Heart right ventricle (tissue), 16 donors: ENCODE data around the gene FCHO2. TPM values are rescaled to one million over a fixed set of nuclear protein-coding genes. Genes with fewer than 3 reads are reported as not detected.
"Not testable (repeated sequence)": the region's sequence is repeated elsewhere in the genome, so short reads cannot be mapped to it uniquely, and the experiment has no call there.

Experiments used
- ATAC-seq, 8 donors: fragments of 200-7000 bp; cut with Tn5 transposase; one replicate each; pipeline ENCODE4 v1.9.1; 2020; ENCODE audit warnings: mild to moderate bottlenecking in 8 of 8, moderate library complexity in 8 of 8, moderate number of reproducible peaks in 1 of 8
- DNase-seq, 2 donors: peaks; one replicate each; pipeline ENCODE4 v3.0.0-alpha.2; 2020
- H3K27ac ChIP-seq, 10 donors: fragments of 200-600 bp; sonication (generic) in 2 of 10; one replicate each; pipeline versions ENCODE4 v1.5.0 to v1.8.0; 2020 to 2022; ENCODE audit warnings: mild to moderate bottlenecking in 3 of 10
- H3K27me3 ChIP-seq, 7 donors: fragments of 200-600 bp; one replicate each; pipeline ENCODE4 v1.8.0; 2021 to 2022; ENCODE audit warnings: mild to moderate bottlenecking in 2 of 7
- H3K36me3 ChIP-seq, 9 donors: fragments of 200-600 bp; sonication (generic) in 1 of 9; one replicate each; pipeline versions ENCODE4 v1.5.0 to v1.8.0; 2020 to 2022; ENCODE audit warnings: mild to moderate bottlenecking in 2 of 9
- H3K4me1 ChIP-seq, 9 donors: fragments of 200-600 bp; sonication (generic) in 1 of 9; one replicate each; pipeline versions ENCODE4 v1.5.0 to v1.8.0; 2020 to 2022; ENCODE audit warnings: mild to moderate bottlenecking in 4 of 9
- H3K4me3 ChIP-seq, 10 donors: fragments of 200-600 bp; sonication (generic) in 2 of 10; one replicate each; pipeline versions ENCODE4 v1.5.0 to v1.8.0; 2020 to 2022; ENCODE audit warnings: mild to moderate bottlenecking in 7 of 10, moderate library complexity in 2 of 10
- H3K9me3 ChIP-seq, 11 donors: fragments of 200-600 bp in 10 of 11; sonication (generic) in 2 of 11; one replicate each; pipeline versions ENCODE4 v1.5.0 to v1.8.0; 2013 to 2022; ENCODE audit warnings: mild to moderate bottlenecking in 2 of 11, control low read depth in 1 of 11, moderate library complexity in 1 of 11
- WGBS, 2 donors: extraction: QIAGEN DNeasy Blood & Tissue Kit; methylation state at CpG; one replicate each; pipeline ENCODE4 v1.1.7; 2013; ENCODE audit warnings: inconsistent platforms in 1 of 2; 5-methylcytosine and 5-hydroxymethylcytosine counted together
- intact Hi-C, 10 donors: fragments of 100-400 bp; cut with DNase I; formaldehyde crosslinking; loops; one replicate each; pipeline versions ENCODE4 v1.11.1 to v1.14.2; 2022
- polyA plus RNA-seq, 2 donors: library from polyadenylated mRNA; stranded (reverse); fragments of 200-250 nt; gene quantifications; one replicate each; pipeline ENCODE4 v1.2.3, GENCODE V29; 2013
- total RNA-seq, 10 donors: library from RNA; stranded (reverse); fragmentation: NEBNext Ultra II Directional in 3 of 10; extraction: Animal tissue kit (Norgen Biotek cat#: 25700) in 3 of 10; gene quantifications; one replicate each; pipeline versions ENCODE4 v1.2.1 to v1.2.4, GENCODE V29; 2021 to 2023
- TF ChIP-seq, protein P1 (sequence below), 9 donors: fragments of 200-600 bp; sonication (generic) in 2 of 9; IDR thresholded peaks; one replicate each; pipeline versions ENCODE4 v1.5.0 to v1.8.0; 2021 to 2022; ENCODE audit warnings: antibody characterized with exemption in 9 of 9, mild to moderate bottlenecking in 5 of 9, moderate library complexity in 1 of 9
- donor health status: Arrhythmogenic right ventricular cardiomyopathy.
- donor health status: ischemic (EF 13 %, LVEDD 7.1; RV severe dilation, severe dysfunction).
- donor health status: healthy with polysubstance abuse.
- donor health status: DM: no; HTN: yes; CAD: no.
- donor health status: DM: no; HTN: no; CAD: no.
- donor health status: ischemic (EF 25% LVEDD 6.9; RV normal size, moderate dysfunction).
- donor health status: ischemic (EF 25% LVEDD 5.7; RV mildly dilated, moderate dysfunction).
- donor health status: healthy.
- donor health status: DM: yes; HTN: yes; CAD: no.
- donor health status: Ischemic cardiomyopathy.
- donor health status: ischemic (EF 35%, LVEDD 5.7; RV mildly dilated, moderate dysfunction).
- donor health status: nonischemic (EF 11% LVEDD 7.7; RV severe dilation, severe dysfunction).
- donor health status: DM: yes; HTN: yes; CAD: no.
- donor health status: PGD.
- donor health status: ischemic (EF 29% LVEDD 5.4; RV normal size, mild dysfunction).
- donor health status: nonischemic (EF 23%, LVEDD 6.1; RV moderate dilation, normal function).

The FCHO2 gene
- total and polyA plus RNA-seq, 12 donors = 4.1 to 26.6 (median 20.2) TPM

DNA sequence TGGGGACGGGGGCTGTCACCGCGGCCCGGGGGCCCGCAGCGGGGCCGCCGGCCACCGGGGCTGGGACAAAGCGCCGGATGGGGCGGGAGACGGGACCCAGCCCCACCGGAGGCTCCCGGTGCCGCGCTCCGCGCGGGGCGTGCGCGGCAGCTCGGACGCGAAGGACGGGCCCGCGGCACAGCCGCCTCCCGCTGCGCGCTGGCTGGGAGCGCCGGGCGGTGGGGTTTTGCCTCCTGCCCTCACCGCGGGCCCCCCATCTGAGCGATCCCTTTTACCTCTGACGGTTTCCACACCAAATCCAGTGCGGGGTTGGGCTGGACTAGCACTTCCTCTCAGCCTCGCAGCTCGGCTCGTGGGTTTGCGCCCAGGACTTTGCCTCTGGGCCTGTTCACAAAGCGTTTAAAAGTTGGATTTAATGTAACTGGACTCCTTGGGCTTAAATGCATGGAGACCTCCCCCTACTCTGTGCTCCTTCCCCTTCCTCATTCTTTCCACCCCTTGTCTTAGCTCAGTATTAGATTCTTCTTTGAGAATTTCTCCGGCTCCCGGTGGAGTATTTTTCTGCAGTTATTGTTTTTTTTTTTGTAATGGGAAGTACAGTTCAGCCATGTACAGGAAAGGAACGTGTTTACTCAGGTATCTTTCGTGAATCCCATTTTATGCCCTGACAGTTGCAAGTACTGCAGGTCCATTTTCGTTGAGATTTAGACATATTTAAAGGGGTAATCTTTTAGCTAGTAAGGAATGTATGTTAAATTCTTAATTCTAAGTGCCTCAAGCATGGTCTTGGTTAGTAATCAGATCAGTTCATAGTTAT, 691 bp downstream of the FCHO2 start:
- peak overlapping the region; percentile 54 to 91 (median 83) for H3K4me3 ChIP-seq
- DNase-seq (peak; percentile 47 to 50), ATAC-seq (peak in 7 of 8 donors; percentile 4 to 63 (median 32))
- peaks cover 3 to 60% (median 40%) of the 10 kb centered on the region in 9 donors for H3K4me1 ChIP-seq
- intact Hi-C loops = no loop called here
- TF ChIP-seq, protein P1, sequence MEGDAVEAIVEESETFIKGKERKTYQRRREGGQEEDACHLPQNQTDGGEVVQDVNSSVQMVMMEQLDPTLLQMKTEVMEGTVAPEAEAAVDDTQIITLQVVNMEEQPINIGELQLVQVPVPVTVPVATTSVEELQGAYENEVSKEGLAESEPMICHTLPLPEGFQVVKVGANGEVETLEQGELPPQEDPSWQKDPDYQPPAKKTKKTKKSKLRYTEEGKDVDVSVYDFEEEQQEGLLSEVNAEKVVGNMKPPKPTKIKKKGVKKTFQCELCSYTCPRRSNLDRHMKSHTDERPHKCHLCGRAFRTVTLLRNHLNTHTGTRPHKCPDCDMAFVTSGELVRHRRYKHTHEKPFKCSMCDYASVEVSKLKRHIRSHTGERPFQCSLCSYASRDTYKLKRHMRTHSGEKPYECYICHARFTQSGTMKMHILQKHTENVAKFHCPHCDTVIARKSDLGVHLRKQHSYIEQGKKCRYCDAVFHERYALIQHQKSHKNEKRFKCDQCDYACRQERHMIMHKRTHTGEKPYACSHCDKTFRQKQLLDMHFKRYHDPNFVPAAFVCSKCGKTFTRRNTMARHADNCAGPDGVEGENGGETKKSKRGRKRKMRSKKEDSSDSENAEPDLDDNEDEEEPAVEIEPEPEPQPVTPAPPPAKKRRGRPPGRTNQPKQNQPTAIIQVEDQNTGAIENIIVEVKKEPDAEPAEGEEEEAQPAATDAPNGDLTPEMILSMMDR (IDR thresholded peaks at IDR 0.05) = no peak
- H3K27ac ChIP-seq = peak overlapping the region; percentile 90 to 99 (median 97)
- no peaks in the 10 kb centered on the region for H3K27me3 ChIP-seq
- no peaks in the 10 kb centered on the region for H3K9me3 ChIP-seq
- H3K36me3 ChIP-seq = peaks cover 0 to 7% (median 0%) of the 10 kb centered on the region in 9 donors
- 0 to 1% methylated on average over 45 to 51 of the region's 51 CpGs for WGBS, 2 donors

- Histone ChIP-seq H3K27me3 (no peaks in the 10 kb centered on the region), H3K4me3 (peak overlapping the region in 9 of 10 donors; percentile 73 to 91 (median 84)), H3K4me1 (peaks cover 3 to 53% (median 44%) of the 10 kb centered on the region in 9 donors), H3K9me3 (no peaks in the 10 kb centered on the region), H3K36me3 (peaks cover 0 to 7% (median 0%) of the 10 kb centered on the region in 9 donors), H3K27ac (peak overlapping the region in 6 of 10 donors; percentile 96 to 99 (median 98))
- intact Hi-C loops = no loop called here
- no peak for ATAC-seq
- DNase-seq = no peak
- 70 to 72% methylated on average over 1 of the region's 1 CpG for WGBS, 2 donors
- TF ChIP-seq, protein P1 (IDR thresholded peaks at IDR 0.05) = no peak
Measured at GRCh38 chr5:72957337-72957736, 1.5 kb downstream of the FCHO2 start.

- no peak for DNase-seq
- WGBS, 2 donors = 87 to 94% methylated on average over 1 of the region's 1 CpG
- TF ChIP-seq, protein P1 (IDR thresholded peaks at IDR 0.05) = no peak
- Histone ChIP-seq H3K36me3 (peaks cover 0 to 7% (median 0%) of the 10 kb centered on the region in 9 donors), H3K9me3 (no peaks in the 10 kb centered on the region), H3K27ac (peak overlapping the region in 2 of 10 donors; percentile 6 to 23), H3K4me1 (peaks cover 3 to 48% (median 39%) of the 10 kb centered on the region in 9 donors), H3K4me3 (no peak overlapping the region), H3K27me3 (no peaks in the 10 kb centered on the region)
- intact Hi-C loops = no loop called here
- no peak for ATAC-seq
Measured at GRCh38 chr5:72959257-72959656, 3.4 kb downstream of the FCHO2 start.

- not testable (repeated sequence) for DNase-seq
Measured at GRCh38 chr5:72974481-72974880, 18.6 kb downstream of the FCHO2 start.

DNA sequence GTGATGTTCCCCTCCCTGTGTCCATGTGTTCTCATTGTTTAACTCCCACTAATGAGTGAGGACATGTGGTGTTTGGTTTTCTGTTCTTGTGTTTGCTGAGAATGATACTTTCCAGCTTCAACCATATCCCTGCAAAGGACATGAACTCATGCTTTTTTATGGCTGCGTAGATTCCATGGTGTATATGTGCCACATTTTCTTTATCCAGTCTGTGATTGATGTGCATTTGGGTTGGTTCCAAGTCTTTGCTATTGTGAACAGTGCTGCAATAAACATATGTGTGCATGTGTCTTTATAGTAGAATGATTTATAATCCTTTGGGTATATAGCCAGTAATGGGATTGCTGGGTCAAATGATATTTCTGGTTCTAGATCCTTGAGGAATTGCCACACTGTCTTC, 21.0 kb downstream of the FCHO2 start:
- H3K27ac ChIP-seq, H3K4me1 ChIP-seq, ATAC-seq, intact Hi-C loops, H3K36me3 ChIP-seq, H3K27me3 ChIP-seq, H3K4me3 ChIP-seq, DNase-seq: not testable (repeated sequence)
- 54 to 100% methylated on average over 1 of the region's 1 CpG for WGBS, 2 donors
- peaks cover 0 to 13% (median 0%) of the 10 kb centered on the region in 11 donors for H3K9me3 ChIP-seq

More at GRCh38 chr5:72974481-72974880, 18.6 kb downstream of the FCHO2 start:
- Histone ChIP-seq H3K9me3 (peaks cover 0 to 19% (median 0%) of the 10 kb centered on the region in 11 donors), H3K36me3 (peaks cover 0 to 13% (median 0%) of the 10 kb centered on the region in 9 donors)
- WGBS, 2 donors = 98 to 100% methylated on average over 4 of the region's 5 CpGs
- H3K27ac ChIP-seq, ATAC-seq, H3K27me3 ChIP-seq, H3K4me1 ChIP-seq, H3K4me3 ChIP-seq, intact Hi-C loops: not testable (repeated sequence)
